ENCODE measurements around the gene SELENOF.

GRCh38 chr1:86825319-86825718 lies 88.6 kb downstream of the SELENOF start:
- TF ChIP-seq POLR2A (IDR thresholded peaks at IDR 0.05) (no peak), CTCF (IDR thresholded peaks at IDR 0.05) (no peak), POLR2AphosphoS5 (IDR thresholded peaks at IDR 0.05) (no peak)
